ENCODE results near the gene TM9SF1. TPM values are rescaled to one million over a fixed set of nuclear protein-coding genes. Genes with fewer than 3 reads are reported as not detected.

TM9SF1 gene
- total and polyA plus RNA-seq, 2 experiments from 2014 or later, result 12.6 to 27.5 TPM

- TF ChIP-seq REST (IDR thresholded peaks at IDR 0.05; ENCODE audit: unreplicated experiment), result no peak
- TF ChIP-seq EZH2 (IDR thresholded peaks at IDR 0.05; ENCODE audit: low read depth, unreplicated experiment), result no peak
- no peak for TF ChIP-seq NANOG (IDR thresholded peaks at IDR 0.05; ENCODE audit: borderline replicate concordance)
- no peak for TF ChIP-seq STAT1 (IDR thresholded peaks at IDR 0.05; ENCODE audit: unreplicated experiment)
- no peak for TF ChIP-seq CTCF (conservative IDR thresholded peaks at IDR 0.05; ENCODE audit: low read depth in 2 of 2)
- TF ChIP-seq EZH2phosphoT487 (IDR thresholded peaks at IDR 0.05; ENCODE audit: unreplicated experiment), result no peak
- TF ChIP-seq ZNF114 (CRISPR knock-in tag; IDR thresholded peaks at IDR 0.05), result no peak
- TF ChIP-seq ZNF331 (CRISPR knock-in tag; IDR thresholded peaks at IDR 0.05; ENCODE audit: low read depth), result no peak
- no peak for TF ChIP-seq POLR2AphosphoS5 (IDR thresholded peaks at IDR 0.05; ENCODE audit: low read depth)
Measured at GRCh38 chr14:24150993-24151392, 44.2 kb downstream of the TM9SF1 start (continued).

- no peak overlapping the region for H3K4me3 Mint-ChIP-seq
- H3K4me2 ChIP-seq, result no peak overlapping the region
- peaks cover 10% of the 10 kb centered on the region for H3K4me1 ChIP-seq (ENCODE audit: insufficient read depth)
- peaks cover 8% of the 10 kb centered on the region; the same call in 1 of the 2 replicates for H4K20me1 ChIP-seq (replicated peaks; ENCODE audit: insufficient read depth)
- H3K36me3 ChIP-seq (ENCODE audit: insufficient read depth), result peaks cover 32% of the 10 kb centered on the region
- peaks cover 69% of the 10 kb centered on the region for H3K36me3 Mint-ChIP-seq (ENCODE audit: low read depth)
- no peak overlapping the region for H3K4me3 ChIP-seq
- H3K27me3 ChIP-seq (ENCODE audit: insufficient read depth), result no peaks in the 10 kb centered on the region
- ATAC-seq (no peak), DNase-seq (ENCODE audit: low spot score) (no peak)
- H3K27ac ChIP-seq (ENCODE audit: low read depth), result no peak overlapping the region
- H3F3A ChIP-seq (replicated peaks; ENCODE audit: low read depth), result no peaks in the 10 kb centered on the region
- peaks cover 19% of the 10 kb centered on the region for H3K4me1 Mint-ChIP-seq
- no peak overlapping the region for H3K27ac Mint-ChIP-seq
- peaks cover 11% of the 10 kb centered on the region for H3K27me3 Mint-ChIP-seq (ENCODE audit: insufficient read depth, low read depth, poor library complexity)
- peaks cover 27% of the 10 kb centered on the region for H3K79me2 ChIP-seq (replicated peaks; ENCODE audit: insufficient read depth)
- no peaks in the 10 kb centered on the region for H3K9me2 ChIP-seq (ENCODE audit: insufficient read depth)
- H3K9me3 Mint-ChIP-seq, result no peaks in the 10 kb centered on the region; the same call in 2 of the 3 replicates
- H2AFZ ChIP-seq, result no peak overlapping the region
- TF ChIP-seq EZH2 (IDR thresholded peaks at IDR 0.05; ENCODE audit: low read depth, unreplicated experiment) (no peak), ZNF331 (CRISPR knock-in tag; IDR thresholded peaks at IDR 0.05; ENCODE audit: low read depth) (no peak), EZH2phosphoT487 (IDR thresholded peaks at IDR 0.05; ENCODE audit: unreplicated experiment) (no peak), REST (IDR thresholded peaks at IDR 0.05; ENCODE audit: unreplicated experiment) (no peak), NANOG (IDR thresholded peaks at IDR 0.05; ENCODE audit: borderline replicate concordance) (no peak), POLR2AphosphoS5 (IDR thresholded peaks at IDR 0.05; ENCODE audit: low read depth) (no peak), STAT1 (IDR thresholded peaks at IDR 0.05; ENCODE audit: unreplicated experiment) (no peak), ETS1 (IDR thresholded peaks at IDR 0.05) (no peak), ZNF114 (CRISPR knock-in tag; IDR thresholded peaks at IDR 0.05) (no peak), CREB1 (CRISPR knock-in tag; IDR thresholded peaks at IDR 0.05; ENCODE audit: low read depth) (no peak)
Measured at GRCh38 chr14:24150567-24150966, 44.7 kb downstream of the TM9SF1 start.

Data from GM23338 (cell line).